ENCODE results near the gene XPO4.
"Not testable (repeated sequence)": the region's sequence is repeated elsewhere in the genome, so short reads cannot be mapped to it uniquely, and the experiment has no call there.

GRCh38 chr13:20876802-20877201 lies 25.7 kb downstream of the XPO4 start:
- not testable (repeated sequence) for TF ChIP-seq CTCF, POLR2A (IDR thresholded peaks at IDR 0.05)

Data from heart left ventricle (tissue), 13 donors.